Kidney (tissue), 14 donors: Measurements from ENCODE around the gene FHOD1. TPM values are rescaled to one million over a fixed set of nuclear protein-coding genes. Genes with fewer than 3 reads are reported as not detected.
A peak's percentile ranks its signal among the peaks of the same experiment; 100 is the strongest.

Experiments
- DNase-seq, 5 donors: peaks; one replicate each; pipeline ENCODE4 v3.0.0-alpha.2; 2013 to 2020
- FAIRE-seq: peaks from 2 replicates; lab custom pipeline; 2012; peaks lifted over from hg19 to GRCh38; lab: Jason Lieb, UNC
- H3K27ac ChIP-seq, 2 donors: one replicate each; pipeline ENCODE4 v1.7.0; 2013; ENCODE audit warnings: low read depth in 2 of 2, low read length in 2 of 2, inconsistent platforms in 1 of 2
- H3K27me3 ChIP-seq: one replicate; pipeline ENCODE4 v1.7.1; 2013; ENCODE audit warnings: low read length, inconsistent platforms; ENCODE audit not compliant: control insufficient read depth, insufficient read depth
- H3K36me3 ChIP-seq, 3 donors: one replicate each; pipeline versions ENCODE4 v1.7.0 to v1.7.1; 2013; ENCODE audit warnings: low read length in 3 of 3, control low read depth in 1 of 3, inconsistent platforms in 1 of 3; ENCODE audit not compliant: insufficient read depth in 3 of 3, control insufficient read depth in 2 of 3
- H3K4me1 ChIP-seq, 3 donors: one replicate each; pipeline versions ENCODE4 v1.7.0 to v1.7.1; 2013; ENCODE audit warnings: low read length in 3 of 3, inconsistent platforms in 1 of 3, low read depth in 1 of 3; ENCODE audit not compliant: control insufficient read depth in 2 of 3, insufficient read depth in 2 of 3
- H3K4me3 ChIP-seq, 3 donors: one replicate each; pipeline versions ENCODE4 v1.7.0 to v1.8.1; 2013; ENCODE audit warnings: low read length in 3 of 3, control low read depth in 1 of 3, inconsistent platforms in 1 of 3
- H3K9ac ChIP-seq, 3 donors: one replicate each; pipeline versions ENCODE4 v1.7.0 to v1.7.1; 2013; ENCODE audit warnings: low read length in 3 of 3, control low read depth in 1 of 3, inconsistent platforms in 1 of 3
- H3K9me3 ChIP-seq, 3 donors: one replicate each; pipeline versions ENCODE4 v1.7.0 to v1.7.1; 2013; ENCODE audit warnings: low read length in 3 of 3, control low read depth in 1 of 3, inconsistent platforms in 1 of 3; ENCODE audit not compliant: control insufficient read depth in 2 of 3, insufficient read depth in 1 of 3
- CTCF ChIP-seq: IDR thresholded peaks from 3 replicates; pipeline ENCODE4 v1.5.1; 2012; ENCODE audit warnings: mild to moderate bottlenecking, moderate library complexity, borderline replicate concordance; ENCODE audit not compliant: insufficient read depth; ENCODE audit errors: extremely low read depth
- intact Hi-C: fragments of 100-400 bp; cut with DNase I; formaldehyde crosslinking; loops from one replicate; pipeline ENCODE4 v1.11.1; 2022
- polyA plus RNA-seq: library from polyadenylated mRNA; stranded (reverse); fragments of 350-450 nt; fragmentation: Illumina TruSeq; extraction: RNeasy Lipid Tissue Mini Kit (QIAGEN cat#74804); gene quantifications from one replicate; pipeline ENCODE4 v1.2.3, GENCODE V29; 2014; ENCODE audit warnings: low read depth, low replicate concordance; ENCODE audit not compliant: insufficient read depth
- total RNA-seq: library from RNA; stranded (reverse); fragmentation: NEBNext Ultra II Directional; extraction: Animal tissue kit (Norgen Biotek cat#: 25700); gene quantifications from one replicate; pipeline ENCODE4 v1.2.1, GENCODE V29; 2021
- donor health status: control.
- donor health status: control.
- donor health status: control.
- donor health status: control.
- donor health status: control.
- donor health status: DM: yes; HTN: yes; CAD: no.
- donor health status: Normal renal cell carcinoma (clear cell type).

The FHOD1 gene
- total and polyA plus RNA-seq, 2 donors from 2014 or later: 21.0 to 30.4 TPM

- H3K36me3 ChIP-seq: no peaks in the 10 kb centered on the region
- no peaks in the 10 kb centered on the region for H3K9me3 ChIP-seq
- FAIRE-seq (no peak), DNase-seq (peak in 4 of 5 donors; percentile 51 to 72 (median 62))
- no peak overlapping the region for H3K9ac ChIP-seq
- H3K27me3 ChIP-seq: no peaks in the 10 kb centered on the region
- peak; percentile 55 for TF ChIP-seq CTCF
- H3K27ac ChIP-seq: no peak overlapping the region
- no peak overlapping the region for H3K4me3 ChIP-seq
- H3K4me1 ChIP-seq: no peaks in the 10 kb centered on the region
- intact Hi-C loops: no loop called here
These were observed 13.3 kb upstream of the FHOD1 start for GRCh38 chr16:67260426-67261063.

- Histone ChIP-seq H3K36me3 (no peaks in the 10 kb centered on the region), H3K4me3 (no peak overlapping the region), H3K4me1 (no peaks in the 10 kb centered on the region), H3K9ac (no peak overlapping the region), H3K27me3 (no peaks in the 10 kb centered on the region), H3K27ac (no peak overlapping the region), H3K9me3 (no peaks in the 10 kb centered on the region)
- TF ChIP-seq CTCF: no peak
- peak in 2 of 5 donors; percentile 34 to 53 for DNase-seq
- intact Hi-C loops: loop anchor here (10.0 kb wide), 1 partner anchor 215 kb away; no protein-coding TSS in a partner anchor
- FAIRE-seq: no peak
These were observed 12.4 kb upstream of the FHOD1 start for GRCh38 chr16:67259705-67260104.

- H3K4me1 ChIP-seq: no peaks in the 10 kb centered on the region
- no peak overlapping the region for H3K9ac ChIP-seq
- no peaks in the 10 kb centered on the region for H3K9me3 ChIP-seq
- intact Hi-C loops: loop anchor here (10.0 kb wide), 1 partner anchor 217 kb away; no protein-coding TSS in a partner anchor
- no peak overlapping the region for H3K27ac ChIP-seq
- no peak overlapping the region for H3K4me3 ChIP-seq
- no peaks in the 10 kb centered on the region for H3K27me3 ChIP-seq
- H3K36me3 ChIP-seq: no peaks in the 10 kb centered on the region
- peak in 2 of 5 donors; percentile 23 to 65 for DNase-seq
- no peak for TF ChIP-seq CTCF
- no peak for FAIRE-seq
These were observed 11.0 kb upstream of the FHOD1 start for GRCh38 chr16:67258161-67258835.
